SK-N-SH (cell line): ENCODE measurements around the gene CHST2.

Experiments used
- EZH2phosphoT487 ChIP-seq: fragments of 200-600 bp; sonication (generic); IDR thresholded peaks from 2 replicates; pipeline ENCODE4 v1.6.1; 2017; ENCODE audit warnings: low read depth, mixed run types, mild to moderate bottlenecking, antibody characterized with exemption, moderate library complexity, borderline replicate concordance
- JUND ChIP-seq: IDR thresholded peaks from 2 replicates; pipeline ENCODE4 v1.4.0; 2012
- TEAD4 ChIP-seq: IDR thresholded peaks from 2 replicates; pipeline ENCODE4 v1.4.0; 2012; ENCODE audit warnings: mild to moderate bottlenecking, borderline replicate concordance; ENCODE audit not compliant: insufficient read depth
- TF ChIP-seq, protein P1 (sequence below): IDR thresholded peaks from 2 replicates; pipeline ENCODE4 v1.4.0; 2012; ENCODE audit warnings: low read depth, borderline replicate concordance
- TF ChIP-seq, protein P2 (sequence below): fragments of 200-600 bp; sonication (generic); IDR thresholded peaks from 2 replicates; pipeline ENCODE4 v1.6.1; 2017; ENCODE audit warnings: antibody characterized with exemption, mild to moderate bottlenecking, moderate library complexity

DNA sequence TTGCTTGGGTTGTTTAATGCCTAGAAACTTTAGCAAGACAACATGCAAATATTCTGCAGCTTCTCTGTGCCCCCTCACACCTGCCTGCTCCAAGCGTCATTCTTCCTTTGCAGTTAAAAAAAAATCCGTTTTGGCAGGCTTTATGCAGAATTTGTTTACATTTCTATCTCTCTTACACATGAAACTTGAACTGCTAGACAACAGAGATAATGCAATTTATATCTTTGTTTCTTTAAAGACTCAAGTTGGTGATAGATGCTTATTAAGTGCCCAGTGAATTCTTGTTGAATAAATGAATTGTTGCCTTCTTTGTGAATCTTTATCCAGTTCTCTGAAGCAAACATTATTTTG lies 53.2 kb downstream of the CHST2 start:
- TF ChIP-seq, protein P1, sequence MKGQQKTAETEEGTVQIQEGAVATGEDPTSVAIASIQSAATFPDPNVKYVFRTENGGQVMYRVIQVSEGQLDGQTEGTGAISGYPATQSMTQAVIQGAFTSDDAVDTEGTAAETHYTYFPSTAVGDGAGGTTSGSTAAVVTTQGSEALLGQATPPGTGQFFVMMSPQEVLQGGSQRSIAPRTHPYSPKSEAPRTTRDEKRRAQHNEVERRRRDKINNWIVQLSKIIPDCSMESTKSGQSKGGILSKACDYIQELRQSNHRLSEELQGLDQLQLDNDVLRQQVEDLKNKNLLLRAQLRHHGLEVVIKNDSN: no peak
- TF ChIP-seq, protein P2, sequence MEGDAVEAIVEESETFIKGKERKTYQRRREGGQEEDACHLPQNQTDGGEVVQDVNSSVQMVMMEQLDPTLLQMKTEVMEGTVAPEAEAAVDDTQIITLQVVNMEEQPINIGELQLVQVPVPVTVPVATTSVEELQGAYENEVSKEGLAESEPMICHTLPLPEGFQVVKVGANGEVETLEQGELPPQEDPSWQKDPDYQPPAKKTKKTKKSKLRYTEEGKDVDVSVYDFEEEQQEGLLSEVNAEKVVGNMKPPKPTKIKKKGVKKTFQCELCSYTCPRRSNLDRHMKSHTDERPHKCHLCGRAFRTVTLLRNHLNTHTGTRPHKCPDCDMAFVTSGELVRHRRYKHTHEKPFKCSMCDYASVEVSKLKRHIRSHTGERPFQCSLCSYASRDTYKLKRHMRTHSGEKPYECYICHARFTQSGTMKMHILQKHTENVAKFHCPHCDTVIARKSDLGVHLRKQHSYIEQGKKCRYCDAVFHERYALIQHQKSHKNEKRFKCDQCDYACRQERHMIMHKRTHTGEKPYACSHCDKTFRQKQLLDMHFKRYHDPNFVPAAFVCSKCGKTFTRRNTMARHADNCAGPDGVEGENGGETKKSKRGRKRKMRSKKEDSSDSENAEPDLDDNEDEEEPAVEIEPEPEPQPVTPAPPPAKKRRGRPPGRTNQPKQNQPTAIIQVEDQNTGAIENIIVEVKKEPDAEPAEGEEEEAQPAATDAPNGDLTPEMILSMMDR: no peak
- no peak for TF ChIP-seq JUND
- TF ChIP-seq TEAD4: no peak
- TF ChIP-seq EZH2phosphoT487: no peak
